ENCODE measurements around the gene CCDC30. TPM values are rescaled to one million over a fixed set of nuclear protein-coding genes. Genes with fewer than 3 reads are reported as not detected.
A peak's percentile ranks its signal among the peaks of the same experiment; 100 is the strongest.
"Not testable (repeated sequence)": the region's sequence is repeated elsewhere in the genome, so short reads cannot be mapped to it uniquely, and the experiment has no call there.

The CCDC30 gene
- total and polyA plus RNA-seq, 7 experiments from 2014 or later, result 0.26 to 5.3 (median 4.0) TPM

DNA sequence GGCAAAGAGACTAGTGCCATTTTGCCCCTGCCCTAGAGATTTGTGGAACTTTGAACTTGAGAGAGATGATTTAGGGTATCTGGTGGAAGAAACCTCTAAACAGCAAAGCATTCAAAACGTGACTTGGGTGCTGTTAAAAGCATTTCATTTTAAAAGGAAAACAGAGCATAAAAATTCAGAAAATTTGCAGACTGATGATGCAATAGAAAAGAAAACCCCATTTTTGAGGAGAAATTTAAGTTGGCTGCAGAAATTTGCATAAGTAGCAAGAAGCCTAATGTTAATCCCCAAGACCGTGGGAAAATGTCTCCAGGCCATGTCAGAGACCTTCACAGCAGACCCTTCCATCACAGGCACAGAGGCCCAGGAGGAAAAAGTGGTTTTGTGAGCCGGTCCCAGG lies 164.1 kb downstream of the CCDC30 start:
- POLR2A ChIA-PET; H3K4me1 ChIP-seq (ENCODE audit: control insufficient read depth in 2 of 2, insufficient read depth in 2 of 2, low read length in 2 of 2); intact Hi-C loops (cut with micrococcal nuclease); H3K27me3 ChIP-seq (ENCODE audit: control insufficient read depth in 2 of 2, insufficient read depth in 2 of 2, low read length in 2 of 2); H3K4me3 Mint-ChIP-seq; H3K4me3 ChIP-seq (ENCODE audit: low read length); DNase-seq; ATAC-seq; CTCF ChIA-PET; H3K27ac ChIP-seq (ENCODE audit: low read depth, low read length); H3K9me3 Mint-ChIP-seq; H3K4me1 Mint-ChIP-seq; H3K36me3 ChIP-seq (ENCODE audit: control insufficient read depth in 2 of 3, insufficient read depth in 3 of 3, low read length in 3 of 3); H3K9me3 ChIP-seq (ENCODE audit: control insufficient read depth in 2 of 3, low read length in 3 of 3); H3K27ac Mint-ChIP-seq: not testable (repeated sequence)
- Mint-ChIP-seq H3K27me3 (peaks cover 0 to 29% (median 0%) of the 10 kb centered on the region in 5 donors), H3K36me3 (peaks cover 0 to 22% (median 13%) of the 10 kb centered on the region in 5 donors)

DNA sequence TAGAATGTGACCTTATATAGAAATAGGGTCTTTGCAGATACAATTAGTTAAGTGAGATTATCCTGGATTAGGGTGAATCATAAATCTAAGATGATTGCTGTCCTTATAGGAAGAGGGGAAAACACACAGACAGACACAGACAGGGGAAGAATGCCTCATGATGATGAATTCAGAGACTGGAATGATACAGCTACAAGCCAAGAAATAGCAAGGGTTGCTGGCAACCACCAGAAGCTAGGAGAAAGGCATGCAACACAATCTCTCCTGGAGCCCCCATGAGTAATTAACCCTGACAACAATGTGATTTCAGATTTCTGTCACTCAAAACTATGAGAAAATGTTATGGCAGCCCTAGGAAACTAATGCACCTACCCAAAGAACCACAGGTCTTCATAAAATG lies 176.0 kb downstream of the CCDC30 start:
- Mint-ChIP-seq H3K27ac (no peak overlapping the region), H3K9me3 (no peaks in the 10 kb centered on the region), H3K36me3 (peaks cover 0 to 10% (median 5%) of the 10 kb centered on the region in 5 donors), H3K4me3 (no peak overlapping the region), H3K4me1 (no peaks in the 10 kb centered on the region), H3K27me3 (peaks cover 0 to 4% (median 0%) of the 10 kb centered on the region in 5 donors)
- no peaks in the 10 kb centered on the region for H3K27me3 ChIP-seq (ENCODE audit: control insufficient read depth in 2 of 2, insufficient read depth in 2 of 2, low read length in 2 of 2)
- H3K9me3 ChIP-seq (ENCODE audit: control insufficient read depth in 2 of 3, low read length in 3 of 3), result no peaks in the 10 kb centered on the region
- ATAC-seq, result no peak
- ChIA-PET POLR2A (interaction anchor here (0.5 to 1.3 kb wide), 4 partner anchors 10 to 1013 kb away, joined by 3 to 5 read pairs (median 4); no protein-coding TSS in a partner anchor), CTCF (interaction anchor here (1.3 kb wide), 1 partner anchor 19 kb away, joined by 4 read pairs; no protein-coding TSS in a partner anchor)
- no peak overlapping the region for H3K27ac ChIP-seq (ENCODE audit: low read depth, low read length)
- H3K4me1 ChIP-seq (ENCODE audit: control insufficient read depth in 2 of 2, insufficient read depth in 2 of 2, low read length in 2 of 2), result no peaks in the 10 kb centered on the region
- no peaks in the 10 kb centered on the region for H3K36me3 ChIP-seq (ENCODE audit: control insufficient read depth in 2 of 3, insufficient read depth in 3 of 3, low read length in 3 of 3)
- H3K4me3 ChIP-seq (ENCODE audit: low read length), result no peak overlapping the region
- DNase-seq, result no peak
- intact Hi-C loops (cut with micrococcal nuclease), result no loop called here

DNA sequence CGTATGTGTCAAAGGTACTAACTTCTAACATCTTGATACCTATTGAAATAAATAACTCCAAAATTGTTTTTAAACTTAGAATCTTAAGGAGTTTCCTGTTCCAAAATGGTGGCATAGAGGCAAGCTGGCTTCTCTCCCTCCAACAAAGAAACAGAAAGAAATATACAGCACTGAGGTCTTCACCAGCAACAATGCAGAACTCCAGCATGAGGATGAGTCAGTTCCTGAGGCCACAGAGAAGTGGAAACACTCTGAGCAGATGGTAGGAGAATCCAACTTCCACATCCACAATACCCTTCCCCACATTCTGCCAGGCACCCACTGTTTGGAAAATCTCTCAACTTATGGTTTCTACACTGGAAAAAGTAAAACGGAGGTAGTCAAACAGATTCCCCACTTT lies 183.0 kb downstream of the CCDC30 start:
- Mint-ChIP-seq H3K9me3 (peaks cover 0 to 20% (median 9%) of the 10 kb centered on the region in 11 donors), H3K4me3 (no peak overlapping the region), H3K36me3 (peaks cover 3 to 28% (median 27%) of the 10 kb centered on the region in 5 donors), H3K27me3 (peaks cover 0 to 14% (median 0%) of the 10 kb centered on the region in 5 donors), H3K4me1 (no peaks in the 10 kb centered on the region), H3K27ac (no peak overlapping the region)
- ATAC-seq (no peak), DNase-seq (no peak)
- H3K4me3 ChIP-seq (ENCODE audit: low read length), result no peak overlapping the region
- H3K36me3 ChIP-seq (ENCODE audit: control insufficient read depth in 2 of 3, insufficient read depth in 3 of 3, low read length in 3 of 3), result no peaks in the 10 kb centered on the region
- no peaks in the 10 kb centered on the region for H3K9me3 ChIP-seq (ENCODE audit: control insufficient read depth in 2 of 3, low read length in 3 of 3)
- ChIA-PET POLR2A (no interaction called here), CTCF (no interaction called here)
- no peak overlapping the region for H3K27ac ChIP-seq (ENCODE audit: low read depth, low read length)
- intact Hi-C loops (cut with micrococcal nuclease), result no loop called here
- no peaks in the 10 kb centered on the region for H3K4me1 ChIP-seq (ENCODE audit: control insufficient read depth in 2 of 2, insufficient read depth in 2 of 2, low read length in 2 of 2)
- no peaks in the 10 kb centered on the region for H3K27me3 ChIP-seq (ENCODE audit: control insufficient read depth in 2 of 2, insufficient read depth in 2 of 2, low read length in 2 of 2)

DNA sequence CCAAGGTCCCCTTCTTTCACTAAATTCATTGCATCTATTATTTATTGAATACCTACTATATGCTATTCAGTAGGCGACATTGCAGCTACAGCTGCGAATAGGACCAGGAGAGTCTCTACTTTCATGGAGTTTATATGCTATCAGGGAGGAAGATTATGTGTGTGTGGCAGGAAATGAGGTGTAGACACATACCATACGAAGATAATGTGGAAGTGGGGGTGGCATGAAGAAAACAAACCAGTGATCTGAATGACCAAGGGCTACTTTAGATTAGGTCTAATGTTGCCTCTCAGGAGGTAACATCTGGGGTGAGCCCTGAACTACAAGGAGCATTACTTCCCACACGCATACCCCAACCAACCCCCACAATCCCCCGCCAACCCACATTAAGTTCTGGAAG lies 194.1 kb downstream of the CCDC30 start:
- ATAC-seq (no peak), DNase-seq (peak in 1 of 9 donors; percentile 8)
- Histone ChIP-seq H3K4me3 (ENCODE audit: low read length) (peak overlapping the region; percentile 90), H3K4me1 (ENCODE audit: control insufficient read depth in 2 of 2, insufficient read depth in 2 of 2, low read length in 2 of 2) (peaks cover 17 to 22% of the 10 kb centered on the region in 2 donors), H3K27me3 (ENCODE audit: control insufficient read depth in 2 of 2, insufficient read depth in 2 of 2, low read length in 2 of 2) (no peaks in the 10 kb centered on the region), H3K36me3 (ENCODE audit: control insufficient read depth in 2 of 3, insufficient read depth in 3 of 3, low read length in 3 of 3) (peaks cover 0 to 8% (median 0%) of the 10 kb centered on the region in 3 experiments), H3K9me3 (ENCODE audit: control insufficient read depth in 2 of 3, low read length in 3 of 3) (no peaks in the 10 kb centered on the region), H3K27ac (ENCODE audit: low read depth, low read length) (peak overlapping the region; percentile 75)
- Mint-ChIP-seq H3K27me3 (peaks cover 0 to 7% (median 0%) of the 10 kb centered on the region in 5 donors), H3K4me3 (peak overlapping the region; percentile 94 to 99 (median 99)), H3K27ac (peak overlapping the region; percentile 84 to 98 (median 91)), H3K9me3 (peaks cover 0 to 1% (median 0%) of the 10 kb centered on the region in 11 donors), H3K36me3 (peaks cover 7 to 18% (median 11%) of the 10 kb centered on the region in 5 donors), H3K4me1 (peaks cover 20 to 48% (median 44%) of the 10 kb centered on the region in 7 donors)
- ChIA-PET POLR2A (interaction anchor here (0.6 to 4.4 kb wide), 8 partner anchors 12 to 189 kb away, joined by 3 to 85 read pairs (median 6); partner anchors contain the start of genes C1orf50, P3H1, YBX1 and ZNF691), CTCF (interaction anchor here (0.8 to 1.6 kb wide), 3 partner anchors 18 to 26 kb away, joined by 4 to 6 read pairs (median 4); no protein-coding TSS in a partner anchor)
- intact Hi-C loops (cut with micrococcal nuclease), result loop anchor here in 1 of 2 donors (5.0 kb wide), 1 partner anchor 320 kb away; the partner anchor contains the start of gene FOXJ3

DNA sequence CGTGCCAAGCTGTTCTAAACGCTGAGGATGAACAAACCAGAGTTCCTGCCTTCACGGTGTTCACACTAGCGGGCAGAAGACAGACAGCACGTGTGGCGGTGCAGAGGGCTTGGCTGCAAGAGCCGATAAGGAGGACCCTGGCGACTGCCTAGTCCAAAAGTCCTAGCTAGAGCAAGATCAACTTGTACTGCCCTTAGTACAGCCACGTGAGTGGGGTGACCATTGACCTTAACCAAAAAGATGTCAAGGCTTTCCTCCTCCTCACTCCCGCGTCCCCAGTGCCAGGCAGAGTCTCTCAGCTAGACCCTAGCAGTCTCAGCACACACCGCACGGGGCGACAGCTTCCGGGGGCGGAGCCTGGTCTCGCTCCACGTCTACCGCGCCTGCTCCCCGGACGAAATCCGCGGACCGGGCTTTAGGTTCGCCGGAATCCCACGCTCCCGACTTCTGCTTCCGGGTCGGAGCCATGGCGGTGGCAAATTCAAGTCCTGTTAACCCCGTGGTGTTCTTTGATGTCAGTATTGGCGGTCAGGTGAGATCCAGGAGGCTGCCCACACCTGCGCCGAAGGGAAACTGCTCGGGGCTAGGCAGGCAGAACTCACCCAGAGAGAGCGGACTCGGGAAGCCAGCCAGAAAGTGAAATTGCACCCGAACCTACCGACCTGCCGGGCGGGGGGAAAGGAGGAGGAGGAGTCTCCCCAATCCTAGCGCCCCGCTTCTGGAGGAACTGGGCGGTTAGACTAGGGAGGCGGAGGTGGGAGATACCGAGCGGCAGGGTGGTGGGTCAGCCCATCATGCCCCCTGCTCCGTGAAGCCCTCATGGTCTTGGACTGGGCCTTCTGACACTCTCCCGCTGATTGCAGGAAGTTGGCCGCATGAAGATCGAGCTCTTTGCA lies 195.1 kb downstream of the CCDC30 start, which contains the start of gene PPIH:
TSS of gene PPIH (plus strand) at position 443 of the 896 bp plus-strand sequence. CDS start at position 467, 24 bp downstream.
- Histone ChIP-seq H3K36me3 (ENCODE audit: control insufficient read depth in 2 of 3, insufficient read depth in 3 of 3, low read length in 3 of 3) (peaks cover 0 to 9% (median 0%) of the 10 kb centered on the region in 3 experiments), H3K27ac (ENCODE audit: low read depth, low read length) (peak within 1 kb of the TSS; percentile 75), H3K4me3 (ENCODE audit: low read length) (peak within 1 kb of the TSS; percentile 90), H3K27me3 (ENCODE audit: control insufficient read depth in 2 of 2, insufficient read depth in 2 of 2, low read length in 2 of 2) (no peaks in the 10 kb centered on the region), H3K4me1 (ENCODE audit: control insufficient read depth in 2 of 2, insufficient read depth in 2 of 2, low read length in 2 of 2) (peaks cover 17 to 22% of the 10 kb centered on the region in 2 donors), H3K9me3 (ENCODE audit: control insufficient read depth in 2 of 3, low read length in 3 of 3) (no peaks in the 10 kb centered on the region)
- H3K4me3 Mint-ChIP-seq, result peak within 1 kb of the TSS; percentile 94 to 99 (median 99)
- peaks cover 7 to 21% (median 11%) of the 10 kb centered on the region in 5 donors for H3K36me3 Mint-ChIP-seq
- DNase-seq (peak; percentile 82 to 94 (median 92)), ATAC-seq (peak; percentile 99)
- intact Hi-C loops (cut with micrococcal nuclease), result loop anchor here (1.0 to 5.0 kb wide), 9 partner anchors 24 to 514 kb away; partner anchors contain the start of genes C1orf50 (in 2 of the 2), CCDC30 (in 2 of the 2), CFAP57 (in 2 of the 2) and EBNA1BP2 (in 2 of the 2)
- H3K27me3 Mint-ChIP-seq, result peaks cover 0 to 3% (median 0%) of the 10 kb centered on the region in 5 donors
- H3K9me3 Mint-ChIP-seq, result peaks cover 0 to 1% (median 0%) of the 10 kb centered on the region in 11 donors
- H3K27ac Mint-ChIP-seq, result peak within 1 kb of the TSS; percentile 84 to 98 (median 96)
- ChIA-PET POLR2A (interaction anchor here (0.6 to 4.4 kb wide), 11 partner anchors 11 to 201 kb away, joined by 3 to 85 read pairs (median 4); partner anchors contain the start of genes C1orf50, P3H1, YBX1 and ZNF691), CTCF (interaction anchor here (0.8 to 1.6 kb wide), 3 partner anchors 19 to 25 kb away, joined by 4 to 6 read pairs (median 4); no protein-coding TSS in a partner anchor)
- peaks cover 20 to 48% (median 44%) of the 10 kb centered on the region in 7 donors for H3K4me1 Mint-ChIP-seq

DNA sequence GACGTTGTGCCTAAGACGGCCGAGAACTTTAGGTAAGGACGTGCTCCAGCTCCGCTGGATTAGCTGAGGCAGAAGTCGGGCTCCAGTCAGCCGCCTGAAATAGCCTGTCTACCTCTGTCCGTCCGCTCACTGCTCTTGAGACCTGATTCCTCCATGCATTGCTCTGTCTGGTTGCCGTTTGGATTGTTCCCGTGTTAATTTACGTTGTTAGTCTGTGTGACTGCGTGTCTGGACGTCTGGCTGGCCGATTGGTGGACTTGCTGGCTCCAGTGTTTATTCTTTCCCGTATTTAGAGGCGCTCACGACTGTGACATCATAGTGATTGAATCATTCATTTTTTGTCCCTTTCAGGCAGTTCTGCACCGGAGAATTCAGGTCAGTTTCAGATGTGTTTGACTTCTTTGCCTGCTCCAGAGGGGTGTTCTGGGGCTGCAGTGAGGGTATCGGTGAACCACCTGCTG lies 195.8 kb downstream of the CCDC30 start:
- H3K27me3 Mint-ChIP-seq, result peaks cover 0 to 3% (median 0%) of the 10 kb centered on the region in 5 donors
- H3K4me3 Mint-ChIP-seq, result peak overlapping the region; percentile 94 to 99 (median 99)
- no peak for ATAC-seq
- peak overlapping the region; percentile 75 for H3K27ac ChIP-seq (ENCODE audit: low read depth, low read length)
- no peaks in the 10 kb centered on the region for H3K27me3 ChIP-seq (ENCODE audit: control insufficient read depth in 2 of 2, insufficient read depth in 2 of 2, low read length in 2 of 2)
- peaks cover 7 to 24% (median 15%) of the 10 kb centered on the region in 5 donors for H3K36me3 Mint-ChIP-seq
- H3K27ac Mint-ChIP-seq, result peak overlapping the region; percentile 84 to 98 (median 96)
- H3K9me3 Mint-ChIP-seq, result peaks cover 0 to 1% (median 0%) of the 10 kb centered on the region in 11 donors
- intact Hi-C loops (cut with micrococcal nuclease), result loop anchor here (1.0 to 5.0 kb wide), 9 partner anchors 23 to 513 kb away; partner anchors contain the start of genes C1orf50 (in 2 of the 2), CCDC30 (in 2 of the 2), CFAP57 (in 2 of the 2) and EBNA1BP2 (in 2 of the 2)
- POLR2A ChIA-PET, result interaction anchor here (0.7 to 4.4 kb wide), 5 partner anchors 14 to 202 kb away, joined by 3 to 85 read pairs (median 6); partner anchors contain the start of gene YBX1
- peaks cover 20 to 48% (median 44%) of the 10 kb centered on the region in 7 donors for H3K4me1 Mint-ChIP-seq
- H3K4me3 ChIP-seq (ENCODE audit: low read length), result peak overlapping the region; percentile 90
- no peak for DNase-seq
- H3K9me3 ChIP-seq (ENCODE audit: control insufficient read depth in 2 of 3, low read length in 3 of 3), result no peaks in the 10 kb centered on the region
- CTCF ChIA-PET, result no interaction called here
- H3K4me1 ChIP-seq (ENCODE audit: control insufficient read depth in 2 of 2, insufficient read depth in 2 of 2, low read length in 2 of 2), result peaks cover 17 to 22% of the 10 kb centered on the region in 2 donors
- H3K36me3 ChIP-seq (ENCODE audit: control insufficient read depth in 2 of 3, insufficient read depth in 3 of 3, low read length in 3 of 3), result peaks cover 0 to 15% (median 4%) of the 10 kb centered on the region in 3 experiments

All from naive thymus-derived CD4-positive, alpha-beta T cell (primary cell).